Right lung (tissue), 10 donors: ENCODE results near the gene EHHADH. TPM values are rescaled to one million over a fixed set of nuclear protein-coding genes. Genes with fewer than 3 reads are reported as not detected.
"Not testable (repeated sequence)": the region's sequence is repeated elsewhere in the genome, so short reads cannot be mapped to it uniquely, and the experiment has no call there.

ENCODE experiments used
- DNase-seq, 2 donors: peaks; one replicate each; pipeline ENCODE4 v3.0.0-alpha.2; 2013
- long read RNA-seq, 8 donors: transcript quantifications; one replicate each; lab custom pipeline, GENCODE V29; 2026
- polyA plus RNA-seq, 5 donors: library from polyadenylated mRNA; unstranded; fragments of 120-200 nt; gene quantifications; one replicate each; pipeline versions ENCODE4 v1.2.1 to v1.2.3, GENCODE V29; 2013; ENCODE audit warnings: inconsistent platforms in 1 of 5, low replicate concordance in 1 of 5; ENCODE audit not compliant: insufficient read length in 5 of 5, insufficient read depth in 1 of 5

The EHHADH gene
- polyA plus RNA-seq, result 10 to 100 TPM in 4 of 5 donors, 1 to 10 TPM in 1; 7.9 to 13.9 (median 11.7) TPM
- long read RNA-seq, donor 1, partial matches to known transcripts, result 40 of 125 reads
- long read RNA-seq, donor 1, other reads (novel, unspliced or antisense), result 84 of 125 reads
- long read RNA-seq, donor 2, partial matches to known transcripts, result 74 of 75 reads
- long read RNA-seq, donor 2, other reads (novel, unspliced or antisense), result 0 of 75 reads
- long read RNA-seq, donor 3, partial matches to known transcripts, result 0 of 2 reads
- long read RNA-seq, donor 3, other reads (novel, unspliced or antisense), result 0 of 2 reads
- long read RNA-seq, donor 4, partial matches to known transcripts, result 81 of 83 reads
- long read RNA-seq, donor 4, other reads (novel, unspliced or antisense), result 0 of 83 reads
- long read RNA-seq, donor 5, partial matches to known transcripts, result 117 of 118 reads
- long read RNA-seq, donor 5, other reads (novel, unspliced or antisense), result 0 of 118 reads
- long read RNA-seq, donor 6, partial matches to known transcripts, result 31 of 111 reads
- long read RNA-seq, donor 6, other reads (novel, unspliced or antisense), result 78 of 111 reads
- long read RNA-seq, donor 7, partial matches to known transcripts, result 40 of 127 reads
- long read RNA-seq, donor 7, other reads (novel, unspliced or antisense), result 86 of 127 reads
- long read RNA-seq, donor 8, partial matches to known transcripts, result 22 of 23 reads
- long read RNA-seq, donor 8, other reads (novel, unspliced or antisense), result 0 of 23 reads

- peak; percentile 75 to 79 for DNase-seq
Observed at GRCh38 chr3:185253645-185254410, at the start of gene EHHADH. EHHADH (minus strand) TSS chr3:185254049; CDS start chr3:185254022, 27 bp downstream.

- not testable (repeated sequence) for DNase-seq
Observed at GRCh38 chr3:185299918-185300426, 46.1 kb upstream of the EHHADH start.

GRCh38 chr3:185297867-185298266 is 44.0 kb upstream of the EHHADH start:
- DNase-seq, result no peak

GRCh38 chr3:185292238-185292637 is 38.4 kb upstream of the EHHADH start:
- DNase-seq, result no peak

- DNase-seq, result no peak
Observed at GRCh38 chr3:185290266-185290665, 36.4 kb upstream of the EHHADH start.

- DNase-seq, result no peak
Observed at GRCh38 chr3:185283374-185283935, 29.6 kb upstream of the EHHADH start.

GRCh38 chr3:185282696-185283373 is 29.0 kb upstream of the EHHADH start:
- peak; percentile 93 to 94 for DNase-seq

GRCh38 chr3:185280572-185281365 is 26.9 kb upstream of the EHHADH start:
- DNase-seq, result no peak

- no peak for DNase-seq
Observed at GRCh38 chr3:185279587-185280138, 25.8 kb upstream of the EHHADH start.

GRCh38 chr3:185276415-185276814 is 22.6 kb upstream of the EHHADH start:
- no peak for DNase-seq

GRCh38 chr3:185272033-185272432 is 18.2 kb upstream of the EHHADH start:
- DNase-seq, result no peak

GRCh38 chr3:185270956-185271332 is 17.1 kb upstream of the EHHADH start:
- DNase-seq, result no peak

- no peak for DNase-seq
Observed at GRCh38 chr3:185270262-185270955, 16.6 kb upstream of the EHHADH start.

GRCh38 chr3:185268194-185268962 is 14.5 kb upstream of the EHHADH start:
- DNase-seq, result no peak

GRCh38 chr3:185267193-185267592 is 13.3 kb upstream of the EHHADH start:
- DNase-seq, result no peak

- DNase-seq, result no peak
Observed at GRCh38 chr3:185264849-185265553, 11.2 kb upstream of the EHHADH start.

GRCh38 chr3:185263423-185263822 is 9.6 kb upstream of the EHHADH start:
- DNase-seq, result no peak

- no peak for DNase-seq
Observed at GRCh38 chr3:185257334-185257733, 3.5 kb upstream of the EHHADH start.
